ENCODE results near the gene RPTOR. TPM values are rescaled to one million over a fixed set of nuclear protein-coding genes. Genes with fewer than 3 reads are reported as not detected.

RPTOR gene
- total and polyA plus RNA-seq, 2 donors (not counting 3 experiments of a cell fraction or from before 2014, with no cell fraction given) = 10.7 to 41.8 TPM

DNA sequence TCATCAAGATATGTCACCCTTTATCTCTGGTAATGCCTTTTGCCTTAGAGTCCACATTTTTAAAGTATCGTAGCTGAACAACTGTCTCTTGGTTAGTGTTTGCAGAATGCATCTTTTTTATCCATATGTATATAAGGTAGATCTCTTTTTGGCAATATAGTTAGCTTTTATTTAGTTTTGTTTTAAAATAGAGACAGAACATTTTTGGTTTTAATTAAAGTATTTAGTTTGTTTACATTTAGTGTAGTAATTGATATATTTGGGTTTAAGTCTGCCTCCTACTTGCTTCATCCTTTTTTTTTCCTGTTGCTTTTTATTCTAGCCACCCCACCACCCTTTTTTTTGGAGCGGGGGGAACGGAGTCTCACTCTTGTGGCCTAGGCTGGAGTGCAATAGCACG lies 262.4 kb downstream of the RPTOR start:
- DNase-seq (ENCODE audit: low read depth, low spot score) (no peak), FAIRE-seq (no peak)
- ChIA-PET CTCF (interaction anchor here (1.9 kb wide), 1 partner anchor 12 kb away, joined by 4 read pairs; no protein-coding TSS in a partner anchor), POLR2A (no interaction called here)
- dilution Hi-C loops (cut with MboI; ENCODE audit: extremely low pct_ligation_motif_present, low sequenced_read_pairs) = no loop called here
- no peak overlapping the region for H3K27ac ChIP-seq (ENCODE audit: insufficient read depth, low read depth, low read length)
- H3K9me1 ChIP-seq (replicated peaks; ENCODE audit: control insufficient read depth, extremely low read depth, insufficient read depth, low read length) = no peaks in the 10 kb centered on the region
- peaks cover 0 to 3% of the 10 kb centered on the region in 2 experiments for H3K36me3 ChIP-seq (ENCODE audit: control insufficient read depth in 2 of 2, extremely low read depth in 1 of 2, insufficient read depth in 2 of 2, low read length in 2 of 2)
- H3K9ac ChIP-seq (replicated peaks; ENCODE audit: extremely low read depth, insufficient read depth, low read length) = no peak overlapping the region
- no peaks in the 10 kb centered on the region for H3K27me3 ChIP-seq (ENCODE audit: control insufficient read depth in 2 of 2, insufficient read depth in 2 of 2, low read length in 2 of 2)
- BruUV-seq (replicated peaks) = no TSS peak
- H4K20me1 ChIP-seq (replicated peaks; ENCODE audit: control insufficient read depth, extremely low read depth, insufficient read depth, low read length) = no peaks in the 10 kb centered on the region
- no peaks in the 10 kb centered on the region for H3K4me1 ChIP-seq (ENCODE audit: control insufficient read depth, extremely low read depth, insufficient read depth, low read length)
- no peak overlapping the region for H2AFZ ChIP-seq (ENCODE audit: low read depth, low read length)
- H3K79me2 ChIP-seq (ENCODE audit: control insufficient read depth, insufficient read depth, low read length) = no peaks in the 10 kb centered on the region
- H3K9me3 ChIP-seq (replicated peaks; ENCODE audit: control insufficient read depth, insufficient read depth, low read length) = no peaks in the 10 kb centered on the region
- no peak for TF ChIP-seq MYC (IDR thresholded peaks at IDR 0.05; ENCODE audit: low read depth, low read length)
- no peak for TF ChIP-seq JUN (IDR thresholded peaks at IDR 0.05; ENCODE audit: borderline replicate concordance, insufficient read depth, insufficient read length, low read depth)
- TF ChIP-seq FOS (IDR thresholded peaks at IDR 0.05; ENCODE audit: borderline replicate concordance, insufficient read depth, low read length) = no peak
- TF ChIP-seq, protein P1, sequence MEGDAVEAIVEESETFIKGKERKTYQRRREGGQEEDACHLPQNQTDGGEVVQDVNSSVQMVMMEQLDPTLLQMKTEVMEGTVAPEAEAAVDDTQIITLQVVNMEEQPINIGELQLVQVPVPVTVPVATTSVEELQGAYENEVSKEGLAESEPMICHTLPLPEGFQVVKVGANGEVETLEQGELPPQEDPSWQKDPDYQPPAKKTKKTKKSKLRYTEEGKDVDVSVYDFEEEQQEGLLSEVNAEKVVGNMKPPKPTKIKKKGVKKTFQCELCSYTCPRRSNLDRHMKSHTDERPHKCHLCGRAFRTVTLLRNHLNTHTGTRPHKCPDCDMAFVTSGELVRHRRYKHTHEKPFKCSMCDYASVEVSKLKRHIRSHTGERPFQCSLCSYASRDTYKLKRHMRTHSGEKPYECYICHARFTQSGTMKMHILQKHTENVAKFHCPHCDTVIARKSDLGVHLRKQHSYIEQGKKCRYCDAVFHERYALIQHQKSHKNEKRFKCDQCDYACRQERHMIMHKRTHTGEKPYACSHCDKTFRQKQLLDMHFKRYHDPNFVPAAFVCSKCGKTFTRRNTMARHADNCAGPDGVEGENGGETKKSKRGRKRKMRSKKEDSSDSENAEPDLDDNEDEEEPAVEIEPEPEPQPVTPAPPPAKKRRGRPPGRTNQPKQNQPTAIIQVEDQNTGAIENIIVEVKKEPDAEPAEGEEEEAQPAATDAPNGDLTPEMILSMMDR (IDR thresholded peaks at IDR 0.05; ENCODE audit: extremely low read depth in 1 of 2, insufficient read depth in 1 of 2, low read depth in 1 of 2, low read length in 2 of 2) = no peak
- no peak for TF ChIP-seq POLR2AphosphoS5 (IDR thresholded peaks at IDR 0.05; ENCODE audit: insufficient read depth, low read depth, low read length)
- no peak for TF ChIP-seq EZH2 (IDR thresholded peaks at IDR 0.05; ENCODE audit: borderline replicate concordance, low read depth, low read length, severe bottlenecking)
- TF ChIP-seq GATA2 (IDR thresholded peaks at IDR 0.05; ENCODE audit: insufficient read depth, insufficient read length, low read depth, low read length) = no peak
- TF ChIP-seq, protein P2, sequence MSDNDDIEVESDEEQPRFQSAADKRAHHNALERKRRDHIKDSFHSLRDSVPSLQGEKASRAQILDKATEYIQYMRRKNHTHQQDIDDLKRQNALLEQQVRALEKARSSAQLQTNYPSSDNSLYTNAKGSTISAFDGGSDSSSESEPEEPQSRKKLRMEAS (IDR thresholded peaks at IDR 0.05; ENCODE audit: insufficient read depth, insufficient read length) = no peak
- no peak for TF ChIP-seq POLR2A (IDR thresholded peaks at IDR 0.05; ENCODE audit: low read depth, low read length)
- no peak overlapping the region for H3K4me3 ChIP-seq (replicated peaks in 1 of 3; ENCODE audit: insufficient read depth in 1 of 3, low read depth in 1 of 3, low read length in 3 of 3)
- intact Hi-C loops (cut with micrococcal nuclease) = no loop called here
- H3K4me2 ChIP-seq (ENCODE audit: insufficient read depth, low read length) = no peak overlapping the region

Data from endothelial cell of umbilical vein (primary cell).